Measurements from ENCODE around the gene FBXL16. TPM values are rescaled to one million over a fixed set of nuclear protein-coding genes. Genes with fewer than 3 reads are reported as not detected.
"Not testable (repeated sequence)": the region's sequence is repeated elsewhere in the genome, so short reads cannot be mapped to it uniquely, and the experiment has no call there.

FBXL16 gene
- total RNA-seq, 6 experiments from 2014 or later, result 0.05 to 2.3 (median 1.7) TPM; not detected in 3

DNA sequence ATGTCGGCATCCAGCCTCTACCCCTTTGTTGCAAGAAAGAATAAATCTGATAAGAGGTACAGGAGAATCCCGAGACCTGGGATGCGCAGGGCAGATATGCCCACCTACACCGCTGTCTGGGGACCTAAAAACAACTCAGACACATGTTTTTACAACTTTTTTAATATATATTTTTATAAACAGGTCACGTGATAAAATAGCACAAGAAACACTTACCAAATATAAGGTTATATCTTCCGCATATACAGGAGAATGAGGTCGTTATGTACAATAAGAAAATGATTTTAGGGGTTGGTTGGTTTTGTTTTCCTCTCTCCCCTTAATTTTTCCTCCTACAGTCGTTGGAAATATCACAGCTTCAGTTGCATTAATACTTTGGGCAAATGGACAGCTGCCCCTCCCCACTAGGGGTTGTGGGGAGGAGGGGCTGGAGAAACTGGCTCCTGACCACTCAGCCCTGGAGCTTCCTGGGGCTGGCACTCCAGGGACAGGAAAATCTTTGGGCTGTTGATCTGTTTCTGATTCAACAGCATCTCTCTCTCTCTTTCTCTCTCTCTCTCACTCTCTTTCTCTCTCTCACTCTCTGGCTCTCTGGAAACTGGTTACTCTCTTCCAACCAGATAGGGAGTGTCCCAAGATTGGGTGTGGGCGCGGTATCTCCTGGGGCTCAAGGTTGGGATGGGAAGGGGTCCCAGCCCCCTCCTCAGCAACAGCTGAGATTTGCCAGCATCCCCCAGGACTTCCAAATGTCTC is 13.1 kb downstream of the FBXL16 start:
- H3K27ac ChIP-seq, result no peak overlapping the region
- no peak overlapping the region for H3K4me3 ChIP-seq
- intact Hi-C loops (cut with DNase I), result no loop called here
- H3K4me1 ChIP-seq, result peaks cover 0 to 19% (median 8%) of the 10 kb centered on the region in 4 donors
- DNase-seq (no peak), ATAC-seq (no peak)
- 63% methylated on average over 10 of the region's 10 CpGs for WGBS (ENCODE audit: insufficient coverage, low coverage, low lambda C conversion rate, missing lambda C conversion rate)
- no peaks in the 10 kb centered on the region for H3K9me3 ChIP-seq
- peaks cover 0 to 10% of the 10 kb centered on the region in 2 donors for H3K27me3 ChIP-seq
- TF ChIP-seq, protein P1, sequence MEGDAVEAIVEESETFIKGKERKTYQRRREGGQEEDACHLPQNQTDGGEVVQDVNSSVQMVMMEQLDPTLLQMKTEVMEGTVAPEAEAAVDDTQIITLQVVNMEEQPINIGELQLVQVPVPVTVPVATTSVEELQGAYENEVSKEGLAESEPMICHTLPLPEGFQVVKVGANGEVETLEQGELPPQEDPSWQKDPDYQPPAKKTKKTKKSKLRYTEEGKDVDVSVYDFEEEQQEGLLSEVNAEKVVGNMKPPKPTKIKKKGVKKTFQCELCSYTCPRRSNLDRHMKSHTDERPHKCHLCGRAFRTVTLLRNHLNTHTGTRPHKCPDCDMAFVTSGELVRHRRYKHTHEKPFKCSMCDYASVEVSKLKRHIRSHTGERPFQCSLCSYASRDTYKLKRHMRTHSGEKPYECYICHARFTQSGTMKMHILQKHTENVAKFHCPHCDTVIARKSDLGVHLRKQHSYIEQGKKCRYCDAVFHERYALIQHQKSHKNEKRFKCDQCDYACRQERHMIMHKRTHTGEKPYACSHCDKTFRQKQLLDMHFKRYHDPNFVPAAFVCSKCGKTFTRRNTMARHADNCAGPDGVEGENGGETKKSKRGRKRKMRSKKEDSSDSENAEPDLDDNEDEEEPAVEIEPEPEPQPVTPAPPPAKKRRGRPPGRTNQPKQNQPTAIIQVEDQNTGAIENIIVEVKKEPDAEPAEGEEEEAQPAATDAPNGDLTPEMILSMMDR (IDR thresholded peaks at IDR 0.05), result no peak
- TF ChIP-seq POLR2A (IDR thresholded peaks at IDR 0.05), result no peak
- H3K36me3 ChIP-seq, result no peaks in the 10 kb centered on the region

DNA sequence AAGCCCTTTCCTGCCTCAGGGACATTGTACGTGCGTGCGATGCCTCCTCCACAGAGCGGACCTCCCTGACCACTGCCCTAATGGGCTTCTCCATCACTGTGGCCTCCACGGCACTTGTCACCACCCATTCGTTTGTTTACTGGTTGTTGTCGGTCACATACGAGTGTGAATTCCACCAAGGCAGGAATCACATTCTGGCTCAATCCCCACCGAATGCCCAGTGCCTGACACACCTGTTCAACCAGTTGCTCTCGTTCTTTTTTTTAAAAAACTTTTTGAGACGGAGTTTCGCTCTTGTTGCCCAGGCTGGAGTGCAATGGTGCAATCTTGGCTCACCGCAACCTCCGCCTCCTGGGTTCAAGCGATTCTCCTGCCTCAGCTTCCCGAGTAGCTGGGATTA is 14.4 kb downstream of the FBXL16 start:
- H3K27ac ChIP-seq; H3K36me3 ChIP-seq; intact Hi-C loops (cut with DNase I); H3K9me3 ChIP-seq; ATAC-seq; DNase-seq; H3K4me3 ChIP-seq: not testable (repeated sequence)
- peaks cover 0 to 19% (median 8%) of the 10 kb centered on the region in 4 donors for H3K4me1 ChIP-seq
- peaks cover 0 to 10% of the 10 kb centered on the region in 2 donors for H3K27me3 ChIP-seq
- 80% methylated on average over 10 of the region's 16 CpGs for WGBS (ENCODE audit: insufficient coverage, low coverage, low lambda C conversion rate, missing lambda C conversion rate)

DNA sequence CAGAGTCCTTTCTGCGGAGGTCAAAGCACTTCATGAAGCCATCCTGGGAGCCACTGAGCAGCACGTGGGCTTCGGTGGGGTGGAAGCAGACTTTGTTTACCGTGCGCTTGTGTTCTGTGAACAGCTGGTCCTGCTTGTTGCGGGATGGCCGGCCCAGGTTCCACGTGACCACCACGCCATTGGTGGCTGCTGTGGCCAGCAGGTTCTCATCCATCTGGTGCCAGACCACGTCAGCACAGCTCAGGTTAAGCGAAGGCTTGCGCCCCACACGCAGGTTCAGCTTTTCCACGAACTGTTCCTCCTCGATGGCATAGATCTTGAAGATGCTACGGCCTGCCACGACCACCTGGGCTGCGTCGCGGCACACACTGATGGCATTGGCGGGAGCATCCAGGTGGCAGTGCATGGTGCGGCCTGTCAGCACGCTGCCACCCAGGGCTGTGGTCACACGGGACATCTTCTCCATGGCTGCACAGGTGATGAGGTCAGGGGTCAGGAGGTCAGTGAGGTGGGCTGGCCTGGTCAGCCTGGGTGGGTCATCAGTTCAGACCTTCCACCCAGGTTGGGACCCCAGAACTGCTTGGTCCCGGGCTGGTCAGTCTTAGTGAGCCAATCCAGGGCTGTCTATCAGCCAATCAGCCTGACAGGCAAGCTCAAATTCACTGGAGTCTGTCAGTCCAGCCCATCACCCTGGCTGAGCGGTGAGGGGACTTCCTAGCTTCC is 16.3 kb downstream of the FBXL16 start:
- intact Hi-C loops (cut with DNase I), result no loop called here

DNA sequence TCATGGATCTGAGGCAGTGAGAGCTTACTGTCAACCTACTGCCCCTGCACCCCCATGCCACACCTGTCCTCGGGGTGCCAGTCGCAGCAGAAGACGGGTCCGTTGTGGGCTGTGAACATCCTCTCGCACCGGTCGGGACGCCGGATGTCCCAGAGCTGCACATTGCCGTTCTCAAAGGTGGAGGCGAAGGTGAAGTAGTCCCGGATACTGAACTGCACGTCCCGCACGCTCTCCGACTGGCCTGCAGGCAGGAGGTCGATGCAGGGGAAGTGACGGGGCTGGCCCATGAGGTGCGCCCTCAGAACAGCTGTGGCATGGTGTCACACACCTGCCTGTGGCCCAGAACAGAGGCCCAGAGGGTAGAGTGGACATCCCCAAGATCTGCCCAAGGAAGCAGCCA is 18.1 kb downstream of the FBXL16 start:
- intact Hi-C loops (cut with DNase I), result no loop called here
- Histone ChIP-seq H3K4me1 (peaks cover 0 to 30% (median 12%) of the 10 kb centered on the region in 4 donors), H3K36me3 (peaks cover 0 to 11% (median 2%) of the 10 kb centered on the region in 4 donors), H3K27me3 (no peaks in the 10 kb centered on the region), H3K9me3 (no peaks in the 10 kb centered on the region), H3K27ac (no peak overlapping the region), H3K4me3 (no peak overlapping the region)
- no CpG with 5 or more reads among the region's 19 CpGs for WGBS (ENCODE audit: insufficient coverage, low coverage, low lambda C conversion rate, missing lambda C conversion rate)
- no peak for DNase-seq
- TF ChIP-seq, protein P1 (IDR thresholded peaks at IDR 0.05), result no peak
- no peak for TF ChIP-seq POLR2A (IDR thresholded peaks at IDR 0.05)
- ATAC-seq, result no peak

More for the DNA sequence above, 16.3 kb downstream of the FBXL16 start:
- Histone ChIP-seq H3K27me3 (peaks cover 0 to 4% of the 10 kb centered on the region in 2 donors), H3K9me3 (no peaks in the 10 kb centered on the region), H3K27ac (peak overlapping the region in 1 of 3 donors; percentile 68), H3K36me3 (peaks cover 0 to 6% (median 0%) of the 10 kb centered on the region in 4 donors), H3K4me1 (peaks cover 0 to 19% (median 9%) of the 10 kb centered on the region in 4 donors), H3K4me3 (peak overlapping the region; percentile 93 to 96 (median 94))
- no peak for DNase-seq
- TF ChIP-seq, protein P1 (IDR thresholded peaks at IDR 0.05), result no peak
- TF ChIP-seq POLR2A (IDR thresholded peaks at IDR 0.05), result no peak
- ATAC-seq, result no peak
- WGBS (ENCODE audit: insufficient coverage, low coverage, low lambda C conversion rate, missing lambda C conversion rate), result 80% methylated on average over 2 of the region's 26 CpGs

Measured in right lobe of liver (tissue), 6 donors.